ENCODE results near the gene TRIM36. TPM values are rescaled to one million over a fixed set of nuclear protein-coding genes. Genes with fewer than 3 reads are reported as not detected.

TRIM36 gene
- total RNA-seq, 3 donors from 2014 or later: 20.6 to 45.7 (median 27.1) TPM

DNA sequence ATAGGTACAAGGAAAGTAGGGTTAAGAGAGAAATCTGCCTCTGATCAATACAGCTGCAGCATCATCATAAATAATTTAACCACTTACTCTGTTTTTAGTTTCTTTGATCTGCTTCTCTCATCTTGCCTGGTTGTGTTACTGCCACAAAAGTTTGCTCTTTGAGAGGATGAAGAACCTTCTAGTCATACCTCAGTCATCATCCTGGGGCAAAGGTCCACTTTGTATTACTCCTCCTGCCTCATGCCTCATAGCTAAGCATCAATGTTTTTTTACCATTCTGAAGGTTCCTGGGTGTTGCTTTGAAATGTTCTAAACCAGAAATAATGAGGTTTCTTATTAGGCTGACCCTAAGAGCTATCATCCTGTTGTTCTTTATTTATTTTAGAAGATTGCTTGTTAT is 17.1 kb upstream of the TRIM36 start:
- DNase-seq: no peak
- ATAC-seq: peak; percentile 50
- intact Hi-C loops (cut with DNase I, micrococcal nuclease): no loop called here

DNA sequence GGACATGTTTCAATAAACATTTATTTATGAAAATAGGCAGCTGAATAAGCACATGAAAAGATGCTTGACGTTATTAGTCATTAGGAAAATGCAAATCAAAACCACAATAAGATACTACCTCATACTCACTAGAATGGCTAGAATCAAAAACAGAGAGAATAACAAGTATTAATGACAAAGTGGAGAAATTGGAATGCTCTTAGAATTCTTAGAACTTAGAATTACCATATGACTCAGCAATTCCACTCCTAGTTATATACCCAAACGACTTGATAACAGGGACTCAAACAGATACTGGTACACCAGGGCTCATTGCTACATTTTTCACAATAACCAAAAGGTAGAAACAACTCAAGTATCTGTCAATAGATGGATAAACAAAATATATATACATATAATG is 15.1 kb upstream of the TRIM36 start:
- H3K9me3 ChIP-seq: no peaks in the 10 kb centered on the region
- H3K4me3 ChIP-seq: no peak overlapping the region
- H3K36me3 ChIP-seq (ENCODE audit: low read depth): no peaks in the 10 kb centered on the region
- intact Hi-C loops (cut with DNase I, micrococcal nuclease): no loop called here
- peaks cover under 1% of the 10 kb centered on the region for H3K4me1 ChIP-seq (ENCODE audit: low read depth)
- no peak for DNase-seq
- TF ChIP-seq, protein P1, sequence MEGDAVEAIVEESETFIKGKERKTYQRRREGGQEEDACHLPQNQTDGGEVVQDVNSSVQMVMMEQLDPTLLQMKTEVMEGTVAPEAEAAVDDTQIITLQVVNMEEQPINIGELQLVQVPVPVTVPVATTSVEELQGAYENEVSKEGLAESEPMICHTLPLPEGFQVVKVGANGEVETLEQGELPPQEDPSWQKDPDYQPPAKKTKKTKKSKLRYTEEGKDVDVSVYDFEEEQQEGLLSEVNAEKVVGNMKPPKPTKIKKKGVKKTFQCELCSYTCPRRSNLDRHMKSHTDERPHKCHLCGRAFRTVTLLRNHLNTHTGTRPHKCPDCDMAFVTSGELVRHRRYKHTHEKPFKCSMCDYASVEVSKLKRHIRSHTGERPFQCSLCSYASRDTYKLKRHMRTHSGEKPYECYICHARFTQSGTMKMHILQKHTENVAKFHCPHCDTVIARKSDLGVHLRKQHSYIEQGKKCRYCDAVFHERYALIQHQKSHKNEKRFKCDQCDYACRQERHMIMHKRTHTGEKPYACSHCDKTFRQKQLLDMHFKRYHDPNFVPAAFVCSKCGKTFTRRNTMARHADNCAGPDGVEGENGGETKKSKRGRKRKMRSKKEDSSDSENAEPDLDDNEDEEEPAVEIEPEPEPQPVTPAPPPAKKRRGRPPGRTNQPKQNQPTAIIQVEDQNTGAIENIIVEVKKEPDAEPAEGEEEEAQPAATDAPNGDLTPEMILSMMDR (IDR thresholded peaks at IDR 0.05): no peak
- ATAC-seq: no peak

More for the DNA sequence above, 17.1 kb upstream of the TRIM36 start:
- Histone ChIP-seq H3K4me3 (no peak overlapping the region), H3K4me1 (ENCODE audit: low read depth) (peaks cover 19% of the 10 kb centered on the region), H3K9me3 (no peaks in the 10 kb centered on the region), H3K36me3 (ENCODE audit: low read depth) (no peaks in the 10 kb centered on the region)
- TF ChIP-seq, protein P1 (IDR thresholded peaks at IDR 0.05): no peak

DNA sequence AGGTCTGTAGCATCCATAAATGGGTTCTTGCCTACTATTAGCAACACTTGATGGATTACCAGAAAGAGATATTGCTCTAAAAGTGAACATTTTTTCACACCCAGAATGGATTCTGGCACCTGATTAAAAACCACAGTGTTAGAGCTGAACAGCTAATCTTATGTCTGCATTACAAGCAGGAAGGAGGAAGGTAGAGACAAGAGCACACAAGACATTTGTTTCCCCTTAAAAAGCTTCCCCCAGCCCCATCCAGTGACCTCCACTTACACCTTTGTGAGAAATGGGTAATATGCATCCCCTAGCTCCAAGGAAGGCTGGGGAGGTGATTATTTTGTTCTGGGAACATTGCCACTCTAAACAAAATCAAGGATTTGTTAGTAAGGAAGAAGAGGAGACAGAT is 12.0 kb upstream of the TRIM36 start:
- H3K36me3 ChIP-seq (ENCODE audit: low read depth): no peaks in the 10 kb centered on the region
- TF ChIP-seq, protein P1 (IDR thresholded peaks at IDR 0.05): no peak
- intact Hi-C loops (cut with DNase I, micrococcal nuclease): no loop called here

DNA sequence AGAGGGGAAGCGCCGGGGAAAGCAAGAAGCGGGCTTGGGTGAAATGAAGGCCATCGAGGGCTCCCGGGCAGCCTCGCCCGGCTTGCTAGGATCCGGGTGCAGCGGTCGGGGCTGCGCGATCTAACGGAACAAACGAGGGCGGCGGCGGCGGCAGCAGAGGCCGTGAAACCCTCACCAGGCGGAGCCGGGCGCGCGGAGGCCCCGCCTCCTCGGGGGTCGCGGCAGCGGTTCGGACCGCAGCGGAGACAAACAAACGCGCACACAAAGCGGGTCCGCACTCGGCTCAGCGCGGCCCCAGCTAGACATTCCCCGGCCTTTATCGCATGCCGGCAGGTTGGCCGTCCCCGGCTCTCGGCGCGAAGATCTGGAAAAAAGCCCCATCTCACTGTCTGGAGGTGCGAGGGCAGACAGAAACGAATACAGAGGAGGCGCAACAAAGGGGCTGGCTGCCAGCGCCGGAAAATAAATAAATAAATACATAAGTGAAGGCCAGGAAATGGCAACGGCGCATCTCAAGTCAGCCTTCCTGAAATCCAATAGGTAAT is 10.5 kb upstream of the TRIM36 start:
- ATAC-seq (peak; percentile 68), DNase-seq (peak; percentile 52 to 70 (median 53))
- Histone ChIP-seq H3K4me3 (no peak overlapping the region), H3K9me3 (no peaks in the 10 kb centered on the region), H3K4me1 (ENCODE audit: low read depth) (peaks cover 10% of the 10 kb centered on the region), H3K36me3 (ENCODE audit: low read depth) (no peaks in the 10 kb centered on the region)
- TF ChIP-seq, protein P1 (IDR thresholded peaks at IDR 0.05): no peak
- intact Hi-C loops (cut with DNase I, micrococcal nuclease): no loop called here

More for the DNA sequence above, 12.0 kb upstream of the TRIM36 start:
- DNase-seq (no peak), ATAC-seq (no peak)
- no peaks in the 10 kb centered on the region for H3K9me3 ChIP-seq
- H3K4me1 ChIP-seq (ENCODE audit: low read depth): peaks cover 10% of the 10 kb centered on the region
- no peak overlapping the region for H3K4me3 ChIP-seq

DNA sequence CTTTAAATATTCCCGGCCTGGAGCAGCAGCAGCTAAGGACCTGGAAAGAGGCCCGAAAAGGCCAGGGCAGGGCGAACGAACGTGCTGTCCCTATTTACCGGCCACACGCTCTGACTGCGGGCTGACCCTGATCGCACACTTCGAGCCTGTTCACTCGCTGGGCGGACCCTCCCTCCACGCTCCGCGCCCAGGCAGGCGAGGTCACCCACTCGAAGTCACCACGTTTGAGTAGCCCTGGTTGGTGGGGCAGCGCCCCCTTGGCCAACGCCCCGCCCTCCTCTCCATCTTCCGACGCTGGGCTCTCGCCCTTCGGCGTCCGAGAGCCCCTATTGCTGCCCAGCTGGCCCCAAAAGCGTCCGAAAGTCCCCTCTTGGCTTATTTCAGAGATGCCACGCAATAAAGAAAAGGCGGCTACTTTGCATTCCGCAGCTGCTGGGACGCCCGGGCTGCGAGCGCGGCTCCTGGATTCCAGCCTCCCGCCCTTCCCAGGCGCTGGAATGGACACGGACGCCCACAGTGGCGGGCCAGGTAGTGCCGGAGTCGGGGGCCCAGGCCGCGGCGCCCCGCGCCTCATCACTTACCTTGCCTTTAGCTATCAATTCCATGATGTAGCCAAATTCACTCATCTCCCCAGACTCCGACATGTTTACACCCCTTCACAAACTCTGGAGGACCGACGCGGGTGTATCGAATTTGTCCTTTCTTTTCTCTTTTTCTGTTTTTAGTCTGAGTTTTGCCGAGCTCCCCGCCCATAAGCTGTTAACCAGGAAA is 9.9 kb upstream of the TRIM36 start:
- H3K4me1 ChIP-seq (ENCODE audit: low read depth): peaks cover 10% of the 10 kb centered on the region
- DNase-seq (peak; percentile 41 to 61 (median 56)), ATAC-seq (peak; percentile 70)
- no peak overlapping the region for H3K4me3 ChIP-seq
- no peaks in the 10 kb centered on the region for H3K9me3 ChIP-seq
- TF ChIP-seq, protein P1 (IDR thresholded peaks at IDR 0.05): no peak
- H3K36me3 ChIP-seq (ENCODE audit: low read depth): no peaks in the 10 kb centered on the region
- intact Hi-C loops (cut with DNase I, micrococcal nuclease): no loop called here

All from mucosa of descending colon (tissue), 3 donors.